GM23338 (cell line): ENCODE results near the gene RNF183. TPM values are rescaled to one million over a fixed set of nuclear protein-coding genes. Genes with fewer than 3 reads are reported as not detected.

Source experiments
- ATAC-seq: fragments of 200-7000 bp; cut with Tn5 transposase; 3 replicates; pipeline ENCODE4 v1.9.1; 2020
- DNase-seq: peaks from one replicate; pipeline ENCODE4 v3.0.0-alpha.2; 2015; ENCODE audit warnings: low spot score
- H2AFZ ChIP-seq: fragments of 200-600 bp; sonication (generic); 2 replicates; pipeline ENCODE4 v1.8.0; 2016; ENCODE audit warnings: antibody characterized with exemption, mild to moderate bottlenecking, moderate library complexity
- H3F3A ChIP-seq: fragments of 200-600 bp; sonication (generic); replicated peaks from 2 replicates; pipeline ENCODE4 v1.8.0; 2017; ENCODE audit warnings: antibody characterized with exemption, mixed run types, low read depth
- H3K27ac ChIP-seq: fragments of 200-600 bp; sonication (generic); 2 replicates; pipeline ENCODE4 v1.6.1; 2016; ENCODE audit warnings: low read depth
- H3K27me3 ChIP-seq: fragments of 200-600 bp; sonication (generic); 2 replicates; pipeline ENCODE4 v1.8.0; 2016; ENCODE audit warnings: mild to moderate bottlenecking, mixed run types, moderate library complexity; ENCODE audit not compliant: insufficient read depth
- H3K36me3 ChIP-seq: fragments of 200-600 bp; sonication (generic); 2 replicates; pipeline ENCODE4 v1.8.0; 2016; ENCODE audit warnings: mild to moderate bottlenecking; ENCODE audit not compliant: insufficient read depth
- H3K4me1 ChIP-seq: fragments of 200-600 bp; sonication (generic); 2 replicates; pipeline ENCODE4 v1.8.0; 2016; ENCODE audit warnings: mild to moderate bottlenecking, moderate library complexity; ENCODE audit not compliant: insufficient read depth
- H3K4me2 ChIP-seq: fragments of 200-600 bp; sonication (generic); 2 replicates; pipeline ENCODE4 v1.7.1; 2017; ENCODE audit warnings: mixed run types
- H3K4me3 ChIP-seq: fragments of 200-600 bp; sonication (generic); 2 replicates; pipeline ENCODE4 v1.6.1; 2016; ENCODE audit warnings: mixed run types
- H3K79me2 ChIP-seq: fragments of 200-600 bp; sonication (generic); replicated peaks from 2 replicates; pipeline ENCODE4 v1.8.0; 2017; ENCODE audit warnings: mild to moderate bottlenecking; ENCODE audit not compliant: insufficient read depth
- H3K9me2 ChIP-seq: fragments of 200-600 bp; sonication (generic); 2 replicates; pipeline ENCODE4 v1.8.0; 2017; ENCODE audit not compliant: insufficient read depth
- H4K20me1 ChIP-seq: fragments of 200-600 bp; sonication (generic); replicated peaks from 2 replicates; pipeline ENCODE4 v1.8.0; 2017; ENCODE audit warnings: mild to moderate bottlenecking; ENCODE audit not compliant: insufficient read depth
- H3K27ac Mint-ChIP-seq: 2 replicates; pipeline ENCODE4 v1.8.0; 2020; ENCODE audit warnings: inconsistent platforms, mild to moderate bottlenecking, moderate library complexity, mixed read lengths
- H3K27me3 Mint-ChIP-seq: 3 replicates; pipeline ENCODE4 v1.8.0; 2022; ENCODE audit warnings: low read depth, mild to moderate bottlenecking, moderate library complexity, mixed read lengths, inconsistent platforms; ENCODE audit not compliant: insufficient read depth, poor library complexity
- H3K36me3 Mint-ChIP-seq: 3 replicates; pipeline ENCODE4 v1.8.0; 2021; ENCODE audit warnings: low read depth, mild to moderate bottlenecking, inconsistent platforms, moderate library complexity, mixed read lengths
- H3K4me1 Mint-ChIP-seq: 3 replicates; pipeline ENCODE4 v1.8.0; 2020; ENCODE audit warnings: mild to moderate bottlenecking, inconsistent platforms, mixed read lengths
- H3K4me3 Mint-ChIP-seq: 3 replicates; pipeline ENCODE4 v1.8.0; 2021; ENCODE audit warnings: moderate library complexity, mild to moderate bottlenecking, inconsistent platforms, mixed read lengths
- H3K9me3 Mint-ChIP-seq: 3 replicates; pipeline ENCODE4 v1.8.0; 2020; ENCODE audit warnings: moderate library complexity, mild to moderate bottlenecking, inconsistent platforms, mixed read lengths
- CREB1 ChIP-seq: fragments of 250-450 bp; sonication (Bioruptor Pico); IDR thresholded peaks from 2 replicates; pipeline ENCODE4 v1.5.0; 2020; ENCODE audit warnings: low read depth, mild to moderate bottlenecking, moderate library complexity
- CTCF ChIP-seq, 2 experiments: fragments of 200-600 bp in 1 of 2; sonication (generic) in 1 of 2; conservative IDR thresholded peaks; 2 replicates each; pipeline versions ENCODE4 v1.5.1 to v1.6.1; 2016 to 2017; ENCODE audit warnings: antibody characterized with exemption in 2 of 2, low read depth in 2 of 2, mild to moderate bottlenecking in 2 of 2, moderate library complexity in 1 of 2
- EZH2 ChIP-seq: fragments of 200-600 bp; sonication (generic); IDR thresholded peaks from one replicate; pipeline ENCODE4 v1.8.0; 2017; ENCODE audit warnings: antibody characterized with exemption, mild to moderate bottlenecking, low read depth; ENCODE audit not compliant: unreplicated experiment
- EZH2phosphoT487 ChIP-seq: fragments of 200-600 bp; sonication (generic); IDR thresholded peaks from one replicate; pipeline ENCODE4 v1.8.1; 2018; ENCODE audit warnings: antibody characterized with exemption; ENCODE audit not compliant: unreplicated experiment
- JUNB ChIP-seq: IDR thresholded peaks from one replicate; pipeline ENCODE4 v1.6.1; 2016; ENCODE audit warnings: antibody characterized with exemption; ENCODE audit not compliant: unreplicated experiment
- NANOG ChIP-seq: IDR thresholded peaks from 2 replicates; pipeline ENCODE4 v1.6.1; 2016; ENCODE audit warnings: antibody characterized with exemption, borderline replicate concordance
- POLR2AphosphoS5 ChIP-seq: IDR thresholded peaks from 2 replicates; pipeline ENCODE4 v1.6.1; 2016; ENCODE audit warnings: antibody characterized with exemption, low read depth
- STAT1 ChIP-seq: IDR thresholded peaks from one replicate; pipeline ENCODE4 v1.6.1; 2016; ENCODE audit warnings: antibody characterized with exemption; ENCODE audit not compliant: unreplicated experiment
- polyA plus RNA-seq: library from polyadenylated mRNA; unstranded; fragments of >200 nt; fragmentation: Nextera tagmentation; extraction: Ambion mirVana; gene quantifications from 2 replicates; pipeline ENCODE4 v1.2.1, GENCODE V29; 2016
- total RNA-seq: library from RNA; depleted of rRNA; stranded (reverse); fragments of >200 nt; shearing (Covaris generic); gene quantifications from 2 replicates; pipeline ENCODE4 v1.2.3, GENCODE V29; 2014
- TF ChIP-seq, protein P1 (sequence below): IDR thresholded peaks from 2 replicates; pipeline ENCODE4 v1.6.1; 2016; ENCODE audit warnings: antibody characterized with exemption
- TF ChIP-seq, protein P2 (sequence below): fragments of 250-450 bp; sonication (Bioruptor Pico); IDR thresholded peaks from 2 replicates; pipeline ENCODE4 v1.5.0; 2020; ENCODE audit warnings: mild to moderate bottlenecking, moderate library complexity
- TF ChIP-seq, protein P3 (sequence below): IDR thresholded peaks from one replicate; pipeline ENCODE4 v1.6.1; 2018; ENCODE audit warnings: antibody characterized with exemption; ENCODE audit not compliant: unreplicated experiment

RNF183 gene
- total and polyA plus RNA-seq, 2 experiments from 2014 or later: 0.42 TPM; not detected in 1

- H3K27me3 ChIP-seq: no peaks in the 10 kb centered on the region
- H3K27me3 Mint-ChIP-seq: no peaks in the 10 kb centered on the region
- no peaks in the 10 kb centered on the region for H3K4me1 ChIP-seq
- H3K9me2 ChIP-seq: no peaks in the 10 kb centered on the region
- no peaks in the 10 kb centered on the region for H3K36me3 Mint-ChIP-seq
- no peaks in the 10 kb centered on the region for H3F3A ChIP-seq
- peaks cover 3% of the 10 kb centered on the region; the same call in 2 of the 3 replicates for H3K4me1 Mint-ChIP-seq
- no peak overlapping the region for H3K4me2 ChIP-seq
- no peak overlapping the region for H3K27ac Mint-ChIP-seq
- H3K36me3 ChIP-seq: no peaks in the 10 kb centered on the region
- no peak overlapping the region for H3K4me3 ChIP-seq
- no peaks in the 10 kb centered on the region for H3K9me3 Mint-ChIP-seq
- no peak overlapping the region for H3K27ac ChIP-seq
- ATAC-seq: no peak
- no peaks in the 10 kb centered on the region for H4K20me1 ChIP-seq
- H3K4me3 Mint-ChIP-seq: no peak overlapping the region
- no peak for TF ChIP-seq POLR2AphosphoS5
- no peak for TF ChIP-seq STAT1
- no peak for TF ChIP-seq EZH2phosphoT487
- TF ChIP-seq, protein P1, sequence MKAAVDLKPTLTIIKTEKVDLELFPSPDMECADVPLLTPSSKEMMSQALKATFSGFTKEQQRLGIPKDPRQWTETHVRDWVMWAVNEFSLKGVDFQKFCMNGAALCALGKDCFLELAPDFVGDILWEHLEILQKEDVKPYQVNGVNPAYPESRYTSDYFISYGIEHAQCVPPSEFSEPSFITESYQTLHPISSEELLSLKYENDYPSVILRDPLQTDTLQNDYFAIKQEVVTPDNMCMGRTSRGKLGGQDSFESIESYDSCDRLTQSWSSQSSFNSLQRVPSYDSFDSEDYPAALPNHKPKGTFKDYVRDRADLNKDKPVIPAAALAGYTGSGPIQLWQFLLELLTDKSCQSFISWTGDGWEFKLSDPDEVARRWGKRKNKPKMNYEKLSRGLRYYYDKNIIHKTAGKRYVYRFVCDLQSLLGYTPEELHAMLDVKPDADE: no peak
- TF ChIP-seq NANOG: no peak
- TF ChIP-seq, protein P2, sequence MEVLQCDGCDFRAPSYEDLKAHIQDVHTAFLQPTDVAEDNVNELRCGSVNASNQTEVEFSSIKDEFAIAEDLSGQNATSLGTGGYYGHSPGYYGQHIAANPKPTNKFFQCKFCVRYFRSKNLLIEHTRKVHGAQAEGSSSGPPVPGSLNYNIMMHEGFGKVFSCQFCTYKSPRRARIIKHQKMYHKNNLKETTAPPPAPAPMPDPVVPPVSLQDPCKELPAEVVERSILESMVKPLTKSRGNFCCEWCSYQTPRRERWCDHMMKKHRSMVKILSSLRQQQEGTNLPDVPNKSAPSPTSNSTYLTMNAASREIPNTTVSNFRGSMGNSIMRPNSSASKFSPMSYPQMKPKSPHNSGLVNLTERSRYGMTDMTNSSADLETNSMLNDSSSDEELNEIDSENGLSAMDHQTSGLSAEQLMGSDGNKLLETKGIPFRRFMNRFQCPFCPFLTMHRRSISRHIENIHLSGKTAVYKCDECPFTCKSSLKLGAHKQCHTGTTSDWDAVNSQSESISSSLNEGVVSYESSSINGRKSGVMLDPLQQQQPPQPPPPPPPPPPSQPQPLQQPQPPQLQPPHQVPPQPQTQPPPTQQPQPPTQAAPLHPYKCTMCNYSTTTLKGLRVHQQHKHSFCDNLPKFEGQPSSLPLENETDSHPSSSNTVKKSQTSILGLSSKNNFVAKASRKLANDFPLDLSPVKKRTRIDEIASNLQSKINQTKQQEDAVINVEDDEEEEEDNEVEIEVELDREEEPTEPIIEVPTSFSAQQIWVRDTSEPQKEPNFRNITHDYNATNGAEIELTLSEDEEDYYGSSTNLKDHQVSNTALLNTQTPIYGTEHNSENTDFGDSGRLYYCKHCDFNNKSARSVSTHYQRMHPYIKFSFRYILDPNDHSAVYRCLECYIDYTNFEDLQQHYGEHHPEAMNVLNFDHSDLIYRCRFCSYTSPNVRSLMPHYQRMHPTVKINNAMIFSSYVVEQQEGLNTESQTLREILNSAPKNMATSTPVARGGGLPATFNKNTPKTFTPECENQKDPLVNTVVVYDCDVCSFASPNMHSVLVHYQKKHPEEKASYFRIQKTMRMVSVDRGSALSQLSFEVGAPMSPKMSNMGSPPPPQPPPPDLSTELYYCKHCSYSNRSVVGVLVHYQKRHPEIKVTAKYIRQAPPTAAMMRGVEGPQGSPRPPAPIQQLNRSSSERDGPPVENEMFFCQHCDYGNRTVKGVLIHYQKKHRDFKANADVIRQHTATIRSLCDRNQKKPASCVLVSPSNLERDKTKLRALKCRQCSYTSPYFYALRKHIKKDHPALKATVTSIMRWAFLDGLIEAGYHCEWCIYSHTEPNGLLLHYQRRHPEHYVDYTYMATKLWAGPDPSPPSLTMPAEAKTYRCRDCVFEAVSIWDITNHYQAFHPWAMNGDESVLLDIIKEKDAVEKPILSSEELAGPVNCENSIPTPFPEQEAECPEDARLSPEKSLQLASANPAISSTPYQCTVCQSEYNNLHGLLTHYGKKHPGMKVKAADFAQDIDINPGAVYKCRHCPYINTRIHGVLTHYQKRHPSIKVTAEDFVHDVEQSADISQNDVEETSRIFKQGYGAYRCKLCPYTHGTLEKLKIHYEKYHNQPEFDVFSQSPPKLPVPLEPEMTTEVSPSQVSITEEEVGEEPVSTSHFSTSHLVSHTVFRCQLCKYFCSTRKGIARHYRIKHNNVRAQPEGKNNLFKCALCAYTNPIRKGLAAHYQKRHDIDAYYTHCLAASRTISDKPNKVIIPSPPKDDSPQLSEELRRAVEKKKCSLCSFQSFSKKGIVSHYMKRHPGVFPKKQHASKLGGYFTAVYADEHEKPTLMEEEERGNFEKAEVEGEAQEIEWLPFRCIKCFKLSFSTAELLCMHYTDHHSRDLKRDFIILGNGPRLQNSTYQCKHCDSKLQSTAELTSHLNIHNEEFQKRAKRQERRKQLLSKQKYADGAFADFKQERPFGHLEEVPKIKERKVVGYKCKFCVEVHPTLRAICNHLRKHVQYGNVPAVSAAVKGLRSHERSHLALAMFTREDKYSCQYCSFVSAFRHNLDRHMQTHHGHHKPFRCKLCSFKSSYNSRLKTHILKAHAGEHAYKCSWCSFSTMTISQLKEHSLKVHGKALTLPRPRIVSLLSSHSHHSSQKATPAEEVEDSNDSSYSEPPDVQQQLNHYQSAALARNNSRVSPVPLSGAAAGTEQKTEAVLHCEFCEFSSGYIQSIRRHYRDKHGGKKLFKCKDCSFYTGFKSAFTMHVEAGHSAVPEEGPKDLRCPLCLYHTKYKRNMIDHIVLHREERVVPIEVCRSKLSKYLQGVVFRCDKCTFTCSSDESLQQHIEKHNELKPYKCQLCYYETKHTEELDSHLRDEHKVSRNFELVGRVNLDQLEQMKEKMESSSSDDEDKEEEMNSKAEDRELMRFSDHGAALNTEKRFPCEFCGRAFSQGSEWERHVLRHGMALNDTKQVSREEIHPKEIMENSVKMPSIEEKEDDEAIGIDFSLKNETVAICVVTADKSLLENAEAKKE (CRISPR knock-in tag): no peak
- TF ChIP-seq CREB1 (CRISPR knock-in tag): no peak
- no peak for TF ChIP-seq EZH2
- TF ChIP-seq, protein P3, sequence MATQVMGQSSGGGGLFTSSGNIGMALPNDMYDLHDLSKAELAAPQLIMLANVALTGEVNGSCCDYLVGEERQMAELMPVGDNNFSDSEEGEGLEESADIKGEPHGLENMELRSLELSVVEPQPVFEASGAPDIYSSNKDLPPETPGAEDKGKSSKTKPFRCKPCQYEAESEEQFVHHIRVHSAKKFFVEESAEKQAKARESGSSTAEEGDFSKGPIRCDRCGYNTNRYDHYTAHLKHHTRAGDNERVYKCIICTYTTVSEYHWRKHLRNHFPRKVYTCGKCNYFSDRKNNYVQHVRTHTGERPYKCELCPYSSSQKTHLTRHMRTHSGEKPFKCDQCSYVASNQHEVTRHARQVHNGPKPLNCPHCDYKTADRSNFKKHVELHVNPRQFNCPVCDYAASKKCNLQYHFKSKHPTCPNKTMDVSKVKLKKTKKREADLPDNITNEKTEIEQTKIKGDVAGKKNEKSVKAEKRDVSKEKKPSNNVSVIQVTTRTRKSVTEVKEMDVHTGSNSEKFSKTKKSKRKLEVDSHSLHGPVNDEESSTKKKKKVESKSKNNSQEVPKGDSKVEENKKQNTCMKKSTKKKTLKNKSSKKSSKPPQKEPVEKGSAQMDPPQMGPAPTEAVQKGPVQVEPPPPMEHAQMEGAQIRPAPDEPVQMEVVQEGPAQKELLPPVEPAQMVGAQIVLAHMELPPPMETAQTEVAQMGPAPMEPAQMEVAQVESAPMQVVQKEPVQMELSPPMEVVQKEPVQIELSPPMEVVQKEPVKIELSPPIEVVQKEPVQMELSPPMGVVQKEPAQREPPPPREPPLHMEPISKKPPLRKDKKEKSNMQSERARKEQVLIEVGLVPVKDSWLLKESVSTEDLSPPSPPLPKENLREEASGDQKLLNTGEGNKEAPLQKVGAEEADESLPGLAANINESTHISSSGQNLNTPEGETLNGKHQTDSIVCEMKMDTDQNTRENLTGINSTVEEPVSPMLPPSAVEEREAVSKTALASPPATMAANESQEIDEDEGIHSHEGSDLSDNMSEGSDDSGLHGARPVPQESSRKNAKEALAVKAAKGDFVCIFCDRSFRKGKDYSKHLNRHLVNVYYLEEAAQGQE: no peak
- no peak for TF ChIP-seq CTCF (conservative IDR thresholded peaks at IDR 0.05; ENCODE audit: low read depth in 2 of 2)
- no peak for TF ChIP-seq JUNB
- DNase-seq: no peak
- H2AFZ ChIP-seq: no peak overlapping the region
- no peaks in the 10 kb centered on the region for H3K79me2 ChIP-seq
Observed at GRCh38 chr9:113331780-113332179, 28.6 kb upstream of the RNF183 start.
